Fibroblast of mammary gland (primary cell): ENCODE data around the gene PLEKHA6.

ENCODE experiments used
- DNase-seq: peaks from one replicate; pipeline ENCODE4 v3.0.0-alpha.2; 2010; ENCODE audit warnings: low read depth
- H3K4me3 ChIP-seq: 2 replicates; pipeline ENCODE4 v1.5.1; 2011; ENCODE audit warnings: low read depth, mild to moderate bottlenecking, low read length, moderate library complexity; ENCODE audit not compliant: control insufficient read depth
- TF ChIP-seq, protein P1 (sequence below): conservative IDR thresholded peaks from 2 replicates; pipeline ENCODE4 v1.5.1; 2011; ENCODE audit warnings: low read depth, low read length, inconsistent platforms; ENCODE audit not compliant: control insufficient read depth, insufficient read depth

Gene PLEKHA6

DNA sequence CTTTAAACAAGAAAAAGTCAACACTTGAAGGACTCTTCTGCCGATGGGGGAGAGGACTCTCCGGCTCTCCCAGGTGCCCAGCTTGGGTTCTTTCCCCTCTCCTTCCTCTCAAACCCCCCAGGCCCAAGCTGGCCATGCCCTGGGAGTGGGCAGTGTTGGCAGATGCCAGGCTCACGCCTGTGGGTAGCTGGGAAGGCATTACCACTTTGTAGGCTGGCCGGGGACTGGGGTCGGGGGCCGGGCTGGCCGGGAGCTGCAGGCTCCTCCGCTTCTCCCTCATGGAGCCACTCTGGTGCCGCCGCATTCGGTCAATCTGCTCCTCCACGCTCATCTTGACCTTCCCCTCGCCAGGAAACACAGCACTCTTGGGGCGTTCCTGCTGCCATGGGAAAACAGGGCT is 129.5 kb downstream of the PLEKHA6 start:
- DNase-seq, result no peak
- TF ChIP-seq, protein P1, sequence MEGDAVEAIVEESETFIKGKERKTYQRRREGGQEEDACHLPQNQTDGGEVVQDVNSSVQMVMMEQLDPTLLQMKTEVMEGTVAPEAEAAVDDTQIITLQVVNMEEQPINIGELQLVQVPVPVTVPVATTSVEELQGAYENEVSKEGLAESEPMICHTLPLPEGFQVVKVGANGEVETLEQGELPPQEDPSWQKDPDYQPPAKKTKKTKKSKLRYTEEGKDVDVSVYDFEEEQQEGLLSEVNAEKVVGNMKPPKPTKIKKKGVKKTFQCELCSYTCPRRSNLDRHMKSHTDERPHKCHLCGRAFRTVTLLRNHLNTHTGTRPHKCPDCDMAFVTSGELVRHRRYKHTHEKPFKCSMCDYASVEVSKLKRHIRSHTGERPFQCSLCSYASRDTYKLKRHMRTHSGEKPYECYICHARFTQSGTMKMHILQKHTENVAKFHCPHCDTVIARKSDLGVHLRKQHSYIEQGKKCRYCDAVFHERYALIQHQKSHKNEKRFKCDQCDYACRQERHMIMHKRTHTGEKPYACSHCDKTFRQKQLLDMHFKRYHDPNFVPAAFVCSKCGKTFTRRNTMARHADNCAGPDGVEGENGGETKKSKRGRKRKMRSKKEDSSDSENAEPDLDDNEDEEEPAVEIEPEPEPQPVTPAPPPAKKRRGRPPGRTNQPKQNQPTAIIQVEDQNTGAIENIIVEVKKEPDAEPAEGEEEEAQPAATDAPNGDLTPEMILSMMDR, result no peak

DNA sequence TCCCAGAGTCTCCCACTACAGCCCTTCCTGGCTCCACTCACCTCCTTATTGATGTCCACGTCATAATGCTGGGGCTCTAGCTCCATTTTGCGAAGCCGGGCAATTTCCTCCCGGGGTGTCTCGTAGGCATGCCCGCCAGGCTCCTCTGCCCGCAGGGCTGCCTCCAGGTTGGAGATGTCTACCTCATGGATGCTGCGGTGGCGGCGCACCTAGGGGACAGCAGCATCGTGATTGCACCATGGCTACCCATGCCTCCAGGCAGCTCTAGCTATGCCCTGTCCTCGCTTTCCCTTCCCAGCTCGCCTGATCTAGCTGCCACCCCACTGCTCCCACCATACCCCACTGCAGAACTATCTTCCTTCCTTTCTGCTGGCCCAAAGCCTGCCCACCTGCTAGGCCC is 130.8 kb downstream of the PLEKHA6 start:
- H3K4me3 ChIP-seq, result no peak overlapping the region
- DNase-seq, result no peak
- TF ChIP-seq, protein P1, result no peak

More for the DNA sequence above, 129.5 kb downstream of the PLEKHA6 start:
- H3K4me3 ChIP-seq, result no peak overlapping the region

DNA sequence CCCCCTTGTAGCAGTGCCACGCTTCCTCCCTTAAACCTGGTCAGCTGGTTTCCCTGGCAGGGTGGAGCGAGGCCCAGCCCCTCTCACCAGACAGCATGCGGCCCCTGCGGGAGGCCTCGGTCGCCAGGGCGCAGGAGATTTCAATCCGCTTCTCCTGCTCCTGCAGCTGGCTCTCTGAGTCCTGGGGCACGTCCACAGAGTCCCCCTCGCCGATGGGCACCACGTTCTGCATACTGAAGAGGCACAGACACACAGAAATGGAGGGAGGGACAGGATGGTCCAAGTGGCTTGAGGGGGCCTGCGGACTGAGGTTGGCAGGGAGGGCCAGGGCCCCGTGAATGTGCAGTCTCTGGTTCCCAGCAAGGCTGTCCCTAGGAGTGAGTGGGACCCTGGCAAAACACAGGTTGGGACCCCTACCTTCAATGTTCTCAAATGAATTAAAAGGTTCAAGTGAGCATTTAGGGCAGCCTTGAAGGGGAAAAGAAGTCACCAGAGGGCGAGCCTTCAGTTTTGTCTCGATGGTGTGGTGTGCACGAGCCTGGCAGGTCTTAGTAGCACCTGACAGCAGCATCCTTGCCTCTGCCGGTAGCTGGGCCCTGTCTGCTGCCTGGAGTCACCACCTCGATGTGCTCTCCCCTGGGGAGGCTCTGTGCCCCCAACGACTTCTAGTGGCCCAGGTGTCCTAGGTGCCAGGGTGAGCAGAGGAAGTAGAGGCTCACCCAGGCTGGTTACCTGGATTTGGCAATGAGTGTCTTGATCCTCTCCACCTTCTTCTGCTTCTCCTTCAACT is 131.5 kb downstream of the PLEKHA6 start:
- no peak for DNase-seq
- no peak overlapping the region for H3K4me3 ChIP-seq
- TF ChIP-seq, protein P1, result no peak

DNA sequence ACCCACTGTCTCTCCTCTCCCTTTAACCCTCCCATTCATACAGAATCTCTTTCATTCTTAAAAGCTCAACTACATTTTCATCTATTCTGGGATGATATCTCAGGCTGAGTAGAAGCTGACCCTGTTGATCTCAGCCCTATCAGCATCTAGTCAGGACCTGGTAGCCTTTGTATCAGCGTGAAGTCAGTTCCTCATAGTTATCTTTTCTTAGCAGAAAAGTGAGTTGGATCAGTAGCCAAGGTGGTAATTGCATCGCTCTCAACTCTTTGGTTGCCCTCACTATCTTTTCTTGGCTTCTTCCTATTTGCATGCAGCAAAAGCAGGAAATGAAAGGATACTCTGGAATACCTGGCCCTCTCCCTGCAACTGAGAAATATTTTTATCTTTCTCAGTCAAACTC is 132.4 kb downstream of the PLEKHA6 start:
- H3K4me3 ChIP-seq, result no peak overlapping the region
- TF ChIP-seq, protein P1, result no peak
- DNase-seq, result no peak

DNA sequence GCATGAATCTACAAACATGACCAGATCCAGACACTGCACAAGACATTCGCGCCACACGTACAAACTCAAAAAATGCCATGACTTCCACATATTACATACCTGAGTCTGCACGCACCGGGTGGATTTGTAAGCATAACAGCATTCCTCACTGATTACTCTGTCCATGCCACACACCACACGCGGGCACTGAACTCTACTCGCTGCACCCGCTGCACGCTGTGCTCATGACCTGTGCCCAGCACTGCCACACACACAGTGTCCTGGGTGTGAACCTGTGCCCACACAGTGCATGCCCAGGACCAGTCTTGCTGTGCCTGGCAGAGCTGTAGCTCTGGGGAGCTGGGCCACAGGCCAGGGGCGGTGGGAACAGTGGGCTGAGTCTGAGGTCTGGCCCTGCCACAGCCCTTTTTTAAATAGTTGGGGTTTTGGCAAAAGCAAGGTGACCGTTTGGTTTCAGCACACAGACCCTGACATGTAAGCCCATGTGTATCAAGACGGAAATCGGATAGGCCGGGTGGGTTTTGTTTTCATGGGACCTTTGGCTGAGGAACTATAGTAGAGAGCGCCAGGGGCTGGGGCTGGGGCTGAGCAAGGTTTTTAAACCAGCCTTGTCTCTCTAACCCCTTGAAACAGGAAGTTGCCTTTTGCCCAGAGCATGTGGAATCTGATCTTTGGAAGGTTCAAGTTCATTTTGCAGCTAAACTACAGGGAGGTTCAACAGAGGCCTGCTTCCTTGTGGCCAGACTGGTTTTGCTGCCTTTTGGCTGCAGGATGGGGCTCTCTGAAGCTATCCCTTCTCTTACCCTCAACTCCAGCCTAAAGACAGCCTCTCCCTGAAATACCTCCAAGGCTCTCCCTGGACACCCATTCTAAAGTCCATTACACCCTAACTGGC is 133.6 kb downstream of the PLEKHA6 start:
- TF ChIP-seq, protein P1, result no peak
- no peak for DNase-seq
- no peak overlapping the region for H3K4me3 ChIP-seq

DNA sequence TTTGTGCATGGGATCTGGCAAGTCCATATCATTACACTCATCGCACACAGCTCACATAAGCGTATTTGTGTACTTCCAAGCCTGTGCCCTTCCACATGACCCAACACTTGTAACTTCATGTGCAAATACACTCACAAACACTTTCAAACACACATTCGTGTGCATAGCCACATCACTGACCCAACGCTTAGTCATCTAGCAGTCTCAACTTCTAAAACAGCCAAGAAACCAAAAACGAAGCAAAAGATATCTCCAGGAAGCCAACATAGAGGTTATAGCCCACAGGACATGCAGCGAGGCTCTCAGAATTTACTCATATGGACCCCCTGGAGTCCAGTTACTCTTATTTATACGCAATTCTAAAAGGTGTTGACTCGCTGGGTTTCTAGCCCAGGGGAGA is 135.1 kb downstream of the PLEKHA6 start:
- H3K4me3 ChIP-seq, result no peak overlapping the region
- TF ChIP-seq, protein P1, result no peak
- DNase-seq, result no peak
